ENCODE results near the gene SMIM27.
"Not testable (repeated sequence)": the region's sequence is repeated elsewhere in the genome, so short reads cannot be mapped to it uniquely, and the experiment has no call there.

Gene SMIM27

GRCh38 chr9:32558408-32558934 lies 6.3 kb downstream of the SMIM27 start:
- DNase-seq, result no peak

- no peak for DNase-seq
Observed at GRCh38 chr9:32565967-32566366, 13.8 kb downstream of the SMIM27 start.

- DNase-seq, result no peak
Observed at GRCh38 chr9:32566770-32567169, 14.6 kb downstream of the SMIM27 start.

- no peak for DNase-seq
Observed at GRCh38 chr9:32570262-32570661, 18.1 kb downstream of the SMIM27 start.

GRCh38 chr9:32571969-32572899 lies 20.1 kb downstream of the SMIM27 start:
- DNase-seq, result peak; percentile 65

- DNase-seq, result peak; percentile 91
Observed at GRCh38 chr9:32572900-32573523, 20.9 kb downstream of the SMIM27 start, which contains the start of gene NDUFB6. TSS of gene NDUFB6 (minus strand) at chr9:32573159. CDS start at chr9:32573060, 99 bp downstream.

GRCh38 chr9:32573821-32574220 lies 21.7 kb downstream of the SMIM27 start:
- no peak for DNase-seq

GRCh38 chr9:32574858-32575257 lies 22.7 kb downstream of the SMIM27 start:
- DNase-seq, result no peak

- no peak for DNase-seq
Observed at GRCh38 chr9:32577316-32577715, 25.2 kb downstream of the SMIM27 start.

GRCh38 chr9:32578976-32579375 lies 26.8 kb downstream of the SMIM27 start:
- no peak for DNase-seq

GRCh38 chr9:32579706-32580331 lies 27.7 kb downstream of the SMIM27 start:
- DNase-seq, result no peak

GRCh38 chr9:32580631-32581300 lies 28.6 kb downstream of the SMIM27 start:
- no peak for DNase-seq

- peak; percentile 21 for DNase-seq
Observed at GRCh38 chr9:32581512-32582143, 29.5 kb downstream of the SMIM27 start.

- no peak for DNase-seq
Observed at GRCh38 chr9:32584784-32585183, 32.7 kb downstream of the SMIM27 start.

GRCh38 chr9:32587901-32588300 lies 35.8 kb downstream of the SMIM27 start:
- no peak for DNase-seq

- no peak for DNase-seq
Observed at GRCh38 chr9:32589083-32589723, 37.1 kb downstream of the SMIM27 start.

GRCh38 chr9:32590476-32590875 lies 38.3 kb downstream of the SMIM27 start:
- no peak for DNase-seq

GRCh38 chr9:32590898-32591297 lies 38.8 kb downstream of the SMIM27 start:
- no peak for DNase-seq

- no peak for DNase-seq
Observed at GRCh38 chr9:32596096-32596865, 44.2 kb downstream of the SMIM27 start.

- DNase-seq, result no peak
Observed at GRCh38 chr9:32596936-32597335, 44.8 kb downstream of the SMIM27 start.

GRCh38 chr9:32599021-32599420 lies 46.9 kb downstream of the SMIM27 start:
- DNase-seq, result not testable (repeated sequence)
